Pancreas (tissue), 10 donors: ENCODE measurements around the gene LUZP2. TPM values are rescaled to one million over a fixed set of nuclear protein-coding genes. Genes with fewer than 3 reads are reported as not detected.

ENCODE experiments used
- ATAC-seq, 4 donors: fragments of 200-7000 bp; cut with Tn5 transposase; one replicate each; pipeline versions ENCODE4 v1.8.0 to v1.9.1; 2020; ENCODE audit warnings: mild to moderate bottlenecking in 4 of 4, moderate library complexity in 4 of 4
- DNase-seq, 6 donors: peaks; one replicate each; pipeline ENCODE4 v3.0.0-alpha.2; 2020
- FAIRE-seq: peaks from 2 replicates; lab custom pipeline; 2012; peaks lifted over from hg19 to GRCh38; lab: Jason Lieb, UNC
- H3K27ac ChIP-seq, 4 donors: fragments of 200-600 bp; sonication (generic); 1 replicate in 3 of 4; 2 replicates in 1 of 4; pipeline versions ENCODE4 v1.5.0 to v1.8.0; 2020
- H3K27me3 ChIP-seq, 4 donors: fragments of 200-600 bp; one replicate each; pipeline ENCODE4 v1.8.0; 2021
- H3K36me3 ChIP-seq, 3 donors: fragments of 200-600 bp; sonication (generic) in 1 of 3; one replicate each; pipeline versions ENCODE4 v1.5.0 to v1.8.0; 2020 to 2021
- H3K4me1 ChIP-seq, 3 donors: fragments of 200-600 bp; one replicate each; pipeline ENCODE4 v1.8.0; 2021
- H3K4me3 ChIP-seq, 4 donors: fragments of 200-600 bp; sonication (generic) in 2 of 4; one replicate each; pipeline versions ENCODE4 v1.5.0 to v1.8.0; 2020 to 2021
- H3K9me3 ChIP-seq, 4 donors: fragments of 200-600 bp; one replicate each; pipeline ENCODE4 v1.8.0; 2021
- WGBS, 2 donors: extraction: QIAGEN DNeasy Blood & Tissue Kit; methylation state at CpG; one replicate each; pipeline ENCODE4 v1.1.7; 2013; 5-methylcytosine and 5-hydroxymethylcytosine counted together
- intact Hi-C, 3 donors: fragments of 100-400 bp; cut with DNase I; formaldehyde crosslinking; loops; one replicate each; pipeline versions ENCODE4 v1.11.1 to v1.14.2; 2022
- polyA plus RNA-seq, 2 donors: library from polyadenylated mRNA; stranded (reverse); fragments of 200-250 nt; gene quantifications; one replicate each; pipeline ENCODE4 v1.2.3, GENCODE V29; 2013
- total RNA-seq, 6 donors: library from RNA; stranded (reverse); fragmentation: NEBNext Ultra II Directional in 4 of 6; extraction: Animal tissue kit (Norgen Biotek cat#: 25700) in 4 of 6; gene quantifications; one replicate each; pipeline versions ENCODE4 v1.2.1 to v1.2.4, GENCODE V29; 2021 to 2023
- TF ChIP-seq, protein P1 (sequence below), 4 donors: fragments of 200-600 bp; sonication (generic) in 3 of 4; IDR thresholded peaks; one replicate each; pipeline versions ENCODE4 v1.5.0 to v1.8.0; 2021; ENCODE audit warnings: antibody characterized with exemption in 4 of 4
- donor health status: healthy with polysubstance abuse.
- donor health status: DM: no; HTN: no; CAD: no; lungs with moderate emphysema.
- donor health status: DM: no; HTN: no; CAD: no.
- donor health status: control.
- donor health status: control.
- donor health status: Bipolar disorder and iron deficiency.
- donor health status: DM: yes; HTN: yes; CAD: no.
- donor health status: DM: no; HTN: no; CAD: no.
- donor health status: DM: no; HTN: no; CAD: no.
- donor health status: DM: yes; HTN: yes; CAD: no.

Gene LUZP2
- total and polyA plus RNA-seq, 8 donors = 0.04 to 0.19 (median 0.07) TPM; not detected in 3

DNA sequence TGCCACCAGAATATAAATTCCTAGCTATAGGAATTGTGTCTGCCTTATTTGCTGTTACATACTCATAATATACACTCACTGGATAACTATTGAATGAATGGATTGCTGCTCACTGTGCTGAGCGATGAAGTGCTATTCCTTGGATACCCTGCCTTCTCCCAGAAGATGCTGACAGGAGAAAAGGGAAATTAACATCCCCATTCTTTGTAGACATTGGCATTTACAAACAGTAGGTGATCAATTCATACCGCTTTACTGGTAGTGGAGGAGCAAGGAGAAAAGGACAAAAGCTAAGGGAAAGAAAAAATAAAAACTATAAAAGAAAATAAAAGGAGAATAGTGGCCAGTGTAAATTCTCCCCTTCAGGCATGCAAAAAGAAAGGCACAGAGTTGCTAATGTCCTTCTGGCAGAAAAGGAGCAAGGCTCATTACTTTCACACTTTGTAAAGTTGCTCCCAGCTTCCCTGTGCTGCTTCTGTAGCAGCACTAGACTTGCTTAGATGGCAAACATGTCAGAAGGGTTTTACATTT, 183.0 kb downstream of the LUZP2 start:
- FAIRE-seq (no peak), DNase-seq (no peak), ATAC-seq (no peak)
- 79 to 89% methylated on average over 2 of the region's 2 CpGs for WGBS, 2 donors
- no peak overlapping the region for H3K27ac ChIP-seq
- H3K4me1 ChIP-seq = no peaks in the 10 kb centered on the region
- no peak overlapping the region for H3K4me3 ChIP-seq
- H3K36me3 ChIP-seq = no peaks in the 10 kb centered on the region
- H3K27me3 ChIP-seq = no peaks in the 10 kb centered on the region
- H3K9me3 ChIP-seq = no peaks in the 10 kb centered on the region
- intact Hi-C loops = no loop called here
- TF ChIP-seq, protein P1, sequence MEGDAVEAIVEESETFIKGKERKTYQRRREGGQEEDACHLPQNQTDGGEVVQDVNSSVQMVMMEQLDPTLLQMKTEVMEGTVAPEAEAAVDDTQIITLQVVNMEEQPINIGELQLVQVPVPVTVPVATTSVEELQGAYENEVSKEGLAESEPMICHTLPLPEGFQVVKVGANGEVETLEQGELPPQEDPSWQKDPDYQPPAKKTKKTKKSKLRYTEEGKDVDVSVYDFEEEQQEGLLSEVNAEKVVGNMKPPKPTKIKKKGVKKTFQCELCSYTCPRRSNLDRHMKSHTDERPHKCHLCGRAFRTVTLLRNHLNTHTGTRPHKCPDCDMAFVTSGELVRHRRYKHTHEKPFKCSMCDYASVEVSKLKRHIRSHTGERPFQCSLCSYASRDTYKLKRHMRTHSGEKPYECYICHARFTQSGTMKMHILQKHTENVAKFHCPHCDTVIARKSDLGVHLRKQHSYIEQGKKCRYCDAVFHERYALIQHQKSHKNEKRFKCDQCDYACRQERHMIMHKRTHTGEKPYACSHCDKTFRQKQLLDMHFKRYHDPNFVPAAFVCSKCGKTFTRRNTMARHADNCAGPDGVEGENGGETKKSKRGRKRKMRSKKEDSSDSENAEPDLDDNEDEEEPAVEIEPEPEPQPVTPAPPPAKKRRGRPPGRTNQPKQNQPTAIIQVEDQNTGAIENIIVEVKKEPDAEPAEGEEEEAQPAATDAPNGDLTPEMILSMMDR (IDR thresholded peaks at IDR 0.05) = no peak

DNA sequence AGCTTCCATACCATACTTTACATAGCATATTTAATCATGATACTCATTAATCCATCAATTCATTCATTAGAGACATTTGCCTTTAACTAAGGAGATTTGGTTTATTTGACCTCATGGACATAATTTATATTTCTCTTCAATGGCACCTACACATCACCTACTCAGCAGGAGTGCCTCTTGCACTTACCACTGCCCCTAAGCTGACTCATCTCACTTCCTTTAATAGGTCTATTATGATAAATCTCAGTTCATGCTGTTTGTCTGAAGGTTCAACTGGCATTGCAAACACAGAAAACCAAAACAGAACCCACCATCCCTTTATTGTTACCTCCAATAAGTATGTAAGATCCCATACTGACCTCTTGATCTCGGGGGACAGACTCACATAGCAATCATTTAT, 186.7 kb downstream of the LUZP2 start:
- H3K27me3 ChIP-seq = no peaks in the 10 kb centered on the region
- no peaks in the 10 kb centered on the region for H3K4me1 ChIP-seq
- intact Hi-C loops = no loop called here
- H3K36me3 ChIP-seq = no peaks in the 10 kb centered on the region
- H3K9me3 ChIP-seq = no peaks in the 10 kb centered on the region
- TF ChIP-seq, protein P1 (IDR thresholded peaks at IDR 0.05) = no peak
- no peak overlapping the region for H3K4me3 ChIP-seq
- no peak overlapping the region for H3K27ac ChIP-seq
- no peak for FAIRE-seq
- DNase-seq = no peak
- no peak for ATAC-seq
- 68 to 81% methylated on average over 1 of the region's 1 CpG for WGBS, 2 donors

DNA sequence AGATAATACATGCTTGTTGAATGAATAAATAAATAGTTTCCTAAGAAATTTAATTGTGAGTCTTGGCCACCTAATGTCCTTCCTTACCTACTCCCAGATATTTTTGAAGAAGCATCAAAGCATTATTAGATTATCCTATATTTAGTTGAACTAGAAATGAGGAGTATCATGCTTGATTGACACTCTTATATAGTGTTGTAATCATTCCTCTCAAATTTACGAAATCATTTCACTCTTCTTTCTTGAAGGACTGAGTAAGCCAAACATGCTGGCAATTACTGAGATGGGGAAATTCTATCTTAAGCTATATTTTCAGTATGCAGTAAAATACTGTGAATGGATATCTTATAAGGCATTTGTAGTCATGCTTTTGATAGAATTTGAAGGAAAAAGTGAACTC, 189.0 kb downstream of the LUZP2 start:
- no peak for ATAC-seq

DNA sequence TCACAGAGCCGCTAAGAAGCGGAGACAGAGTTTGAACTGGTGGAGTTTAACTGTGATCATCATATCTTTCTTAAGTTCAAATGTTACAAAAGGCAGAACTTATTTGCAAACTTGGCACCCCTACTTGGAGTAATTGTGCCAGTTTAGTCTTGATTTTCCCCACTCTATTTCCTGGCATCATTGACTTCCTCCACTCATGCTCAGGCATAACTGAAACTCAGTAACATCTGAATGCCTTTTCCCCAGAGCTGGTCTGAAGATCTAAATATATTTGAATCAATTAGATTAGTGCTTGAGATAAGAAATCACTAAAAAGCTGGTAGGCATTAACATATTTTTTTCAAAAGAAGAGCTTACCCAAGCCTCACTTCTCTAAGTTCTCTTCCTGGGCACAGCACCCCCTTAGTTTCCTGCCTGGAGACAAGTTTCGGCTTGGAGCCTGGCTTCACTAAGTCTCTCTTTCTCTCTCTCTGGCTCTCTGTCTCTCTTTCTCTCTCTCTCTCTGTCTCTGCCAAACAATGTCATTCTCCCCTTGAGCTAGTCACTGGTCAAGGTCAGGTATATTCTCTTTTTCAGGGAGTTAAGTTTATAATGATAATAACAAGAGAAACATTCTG, 190.8 kb downstream of the LUZP2 start:
- no peaks in the 10 kb centered on the region for H3K27me3 ChIP-seq
- H3K36me3 ChIP-seq = no peaks in the 10 kb centered on the region
- no peak overlapping the region for H3K27ac ChIP-seq
- no peak overlapping the region for H3K4me3 ChIP-seq
- no peaks in the 10 kb centered on the region for H3K4me1 ChIP-seq
- TF ChIP-seq, protein P1 (IDR thresholded peaks at IDR 0.05) = no peak
- intact Hi-C loops = no loop called here
- H3K9me3 ChIP-seq = no peaks in the 10 kb centered on the region
- ATAC-seq (no peak), DNase-seq (no peak), FAIRE-seq (no peak)
- 77 to 86% methylated on average over 3 of the region's 3 CpGs for WGBS, 2 donors

More for the DNA sequence above, 189.0 kb downstream of the LUZP2 start:
- 61 to 66% methylated on average over 1 of the region's 1 CpG for WGBS, 2 donors
- no peaks in the 10 kb centered on the region for H3K27me3 ChIP-seq
- TF ChIP-seq, protein P1 (IDR thresholded peaks at IDR 0.05) = no peak
- no peaks in the 10 kb centered on the region for H3K4me1 ChIP-seq
- H3K36me3 ChIP-seq = no peaks in the 10 kb centered on the region
- H3K27ac ChIP-seq = no peak overlapping the region
- FAIRE-seq (no peak), DNase-seq (no peak)
- no peaks in the 10 kb centered on the region for H3K9me3 ChIP-seq
- no peak overlapping the region for H3K4me3 ChIP-seq
- intact Hi-C loops = no loop called here

DNA sequence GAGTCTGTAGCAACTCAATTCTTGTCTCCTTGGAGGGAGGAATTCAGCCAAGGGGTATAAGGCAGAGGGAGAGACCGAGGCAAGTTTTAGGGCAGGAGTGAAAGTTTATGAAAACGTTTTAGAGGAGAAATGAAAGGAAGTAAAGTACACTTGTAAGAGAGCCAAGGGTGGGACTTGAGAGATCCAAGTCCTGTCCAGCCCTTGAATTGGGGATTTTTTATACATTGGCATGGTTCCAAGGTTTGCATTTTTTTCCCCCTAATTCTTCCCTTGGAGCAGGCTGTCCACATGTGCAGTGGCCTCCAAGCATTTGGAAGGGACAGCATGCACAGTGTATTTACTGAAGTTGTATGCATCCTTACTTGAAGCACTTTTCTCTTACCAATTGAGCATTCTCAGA, 192.1 kb downstream of the LUZP2 start:
- TF ChIP-seq, protein P1 (IDR thresholded peaks at IDR 0.05) = no peak
- H3K27ac ChIP-seq = no peak overlapping the region
- ATAC-seq = no peak
- intact Hi-C loops = no loop called here
- no peak for FAIRE-seq
- no peaks in the 10 kb centered on the region for H3K4me1 ChIP-seq
- no peaks in the 10 kb centered on the region for H3K36me3 ChIP-seq
- no peak for DNase-seq
- WGBS, 2 donors = 54 to 69% methylated on average over 2 of the region's 2 CpGs
- H3K4me3 ChIP-seq = no peak overlapping the region
- no peaks in the 10 kb centered on the region for H3K27me3 ChIP-seq
- H3K9me3 ChIP-seq = no peaks in the 10 kb centered on the region
